SU-DHL-6 (cell line): ENCODE measurements around the gene RUFY3.
"Not testable (repeated sequence)": the region's sequence is repeated elsewhere in the genome, so short reads cannot be mapped to it uniquely, and the experiment has no call there.

Source experiments
- H2AFZ ChIP-seq: fragments of 200-600 bp; sonication (generic); 2 replicates; pipeline ENCODE4 v1.6.1; 2014; ENCODE audit warnings: low read depth, mild to moderate bottlenecking, moderate library complexity, mixed read lengths, antibody characterized with exemption, low read length; ENCODE audit not compliant: severe bottlenecking
- H3F3A ChIP-seq: fragments of 200-600 bp; shearing (Covaris generic); 2 replicates; pipeline ENCODE4 v1.6.0; 2016; ENCODE audit warnings: antibody characterized with exemption, mild to moderate bottlenecking; ENCODE audit not compliant: insufficient read depth
- H3K27ac ChIP-seq: fragments of 200-600 bp; sonication (generic); 2 replicates; pipeline ENCODE4 v1.5.1; 2016; ENCODE audit warnings: low read depth, mild to moderate bottlenecking, low read length, moderate library complexity, mixed read lengths
- H3K27me3 ChIP-seq: fragments of 200-600 bp; sonication (generic), shearing (Covaris generic); 2 replicates; pipeline ENCODE4 v1.6.0; 2014; ENCODE audit warnings: mild to moderate bottlenecking, low read length
- H3K36me3 ChIP-seq: fragments of 200-600 bp; sonication (generic); 2 replicates; pipeline ENCODE4 v1.6.1; 2014; ENCODE audit warnings: mild to moderate bottlenecking, low read length, mixed read lengths
- H3K4me2 ChIP-seq: fragments of 300-600, 200-600 bp; shearing (Covaris generic), sonication (generic); 2 replicates; pipeline ENCODE4 v1.6.0; 2014; ENCODE audit warnings: low read length, low read depth, mild to moderate bottlenecking; ENCODE audit not compliant: poor library complexity, severe bottlenecking
- H3K4me3 ChIP-seq: fragments of 200-600 bp; sonication (generic); 2 replicates; pipeline ENCODE4 v1.5.1; 2014; ENCODE audit warnings: antibody characterized with exemption, low read length, mild to moderate bottlenecking, mixed read lengths; ENCODE audit not compliant: insufficient read depth, poor library complexity, severe bottlenecking
- H3K79me2 ChIP-seq: fragments of 200-600 bp; sonication (generic); 2 replicates; pipeline ENCODE4 v1.6.1; 2014; ENCODE audit warnings: mild to moderate bottlenecking, low read length, moderate library complexity; ENCODE audit not compliant: insufficient read depth
- H3K9ac ChIP-seq: fragments of 200-600 bp; sonication (generic); 2 replicates; pipeline ENCODE4 v1.7.0; 2014; ENCODE audit warnings: mild to moderate bottlenecking, low read length
- H3K9me2 ChIP-seq: fragments of 200-600 bp; sonication (generic); replicated peaks from 2 replicates; pipeline ENCODE4 v1.6.1; 2014; ENCODE audit warnings: low read length; ENCODE audit not compliant: insufficient read depth
- H3K9me3 ChIP-seq: fragments of 200-600 bp; sonication (generic); 2 replicates; pipeline ENCODE4 v1.6.1; 2014; ENCODE audit warnings: low read length, mixed read lengths; ENCODE audit not compliant: insufficient read depth
- H4K20me1 ChIP-seq: fragments of 200-600 bp; sonication (generic); 2 replicates; pipeline ENCODE4 v1.6.1; 2014; ENCODE audit warnings: low read depth, mild to moderate bottlenecking, antibody characterized with exemption, low read length, moderate library complexity, mixed read lengths
- CTCF ChIP-seq: fragments of 200-600 bp; sonication (generic); IDR thresholded peaks from one replicate; pipeline ENCODE4 v1.5.1; 2017; ENCODE audit warnings: antibody characterized with exemption, mild to moderate bottlenecking, low read length, moderate library complexity; ENCODE audit not compliant: insufficient read depth, poor library complexity, severe bottlenecking
- EZH2phosphoT487 ChIP-seq: fragments of 200-600 bp; sonication (generic), shearing (Covaris generic); conservative IDR thresholded peaks from 2 replicates; pipeline ENCODE4 v1.6.1; 2018; ENCODE audit warnings: mild to moderate bottlenecking, antibody characterized with exemption, low read length, moderate library complexity, mixed read lengths

RUFY3 gene

GRCh38 chr4:70728091-70728490, 6.3 kb downstream of the RUFY3 start:
- no peaks in the 10 kb centered on the region for H4K20me1 ChIP-seq
- H3F3A ChIP-seq = peaks cover 5% of the 10 kb centered on the region; the same call in 1 of the 2 replicates
- H3K4me2 ChIP-seq = no peak overlapping the region
- H2AFZ ChIP-seq = no peak overlapping the region
- no peak overlapping the region for H3K9ac ChIP-seq
- no peaks in the 10 kb centered on the region for H3K27me3 ChIP-seq
- no peaks in the 10 kb centered on the region for H3K9me3 ChIP-seq
- no peaks in the 10 kb centered on the region for H3K79me2 ChIP-seq
- no peaks in the 10 kb centered on the region for H3K9me2 ChIP-seq
- no peaks in the 10 kb centered on the region for H3K36me3 ChIP-seq
- no peak overlapping the region for H3K27ac ChIP-seq
- no peak overlapping the region for H3K4me3 ChIP-seq
- TF ChIP-seq CTCF (no peak), EZH2phosphoT487 (no peak)

DNA sequence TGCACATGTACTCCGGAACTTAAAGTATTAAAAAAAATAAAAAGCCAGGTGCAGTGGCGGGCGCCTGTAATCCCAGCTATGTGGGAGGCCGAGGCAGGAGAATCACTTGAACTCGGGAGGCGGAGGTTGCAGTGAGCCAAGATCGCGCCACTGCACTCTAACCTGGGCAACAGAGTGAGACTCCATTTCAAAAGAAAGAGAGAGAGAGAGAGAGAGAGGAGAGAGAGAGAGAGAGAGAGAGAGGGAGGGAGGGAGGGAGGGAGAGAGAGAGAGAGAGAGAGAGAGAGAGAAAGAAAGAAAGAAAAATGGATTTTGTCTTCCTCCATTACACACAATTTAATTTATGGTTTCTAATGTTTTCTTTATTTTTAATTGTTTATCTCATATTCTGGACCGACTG, 11.1 kb downstream of the RUFY3 start:
- H2AFZ ChIP-seq, H3K27me3 ChIP-seq, H4K20me1 ChIP-seq, H3K36me3 ChIP-seq, H3K9me3 ChIP-seq, H3K4me2 ChIP-seq, H3K4me3 ChIP-seq, H3K79me2 ChIP-seq, H3K9ac ChIP-seq, H3K9me2 ChIP-seq, H3K27ac ChIP-seq: not testable (repeated sequence)
- H3F3A ChIP-seq = peaks cover 26% of the 10 kb centered on the region

DNA sequence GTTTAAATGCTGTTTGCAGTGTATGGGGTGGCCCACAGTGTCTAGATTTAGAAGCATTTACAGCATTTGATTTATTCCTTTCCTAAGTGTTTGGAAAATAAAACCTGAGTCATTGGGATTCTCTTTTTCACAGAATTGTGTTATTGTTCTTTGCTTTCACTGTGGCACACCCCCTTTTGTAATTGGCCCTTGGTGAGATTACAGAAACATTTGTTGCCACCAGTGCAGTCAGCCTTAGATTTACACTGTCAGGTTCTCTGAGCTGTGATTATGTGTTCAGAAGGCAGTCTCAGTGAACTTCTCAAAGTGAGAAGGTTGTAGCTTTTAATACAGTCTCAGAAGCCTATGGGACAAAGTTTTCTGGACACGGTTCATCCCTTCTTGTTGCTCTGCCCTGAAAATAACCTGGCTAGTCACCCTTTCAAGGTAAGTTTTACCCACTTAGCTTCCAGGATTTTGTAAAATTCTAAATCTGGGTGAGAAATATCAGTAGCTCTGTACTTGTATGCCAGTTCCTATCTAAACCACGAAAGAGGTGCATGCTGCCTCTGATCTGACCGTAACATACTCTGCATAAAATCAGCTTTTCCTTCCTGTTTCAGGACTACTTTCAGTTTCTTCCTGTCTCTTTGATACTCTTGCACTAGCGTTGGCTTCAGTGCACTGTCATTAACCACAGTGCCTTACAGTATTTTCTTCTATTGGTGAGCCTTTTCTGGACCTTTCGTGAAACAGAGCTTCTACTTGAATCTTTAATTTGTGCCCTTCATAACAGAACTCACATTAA, 12.6 kb downstream of the RUFY3 start:
- Histone ChIP-seq H3K9me2 (no peaks in the 10 kb centered on the region), H3K36me3 (no peaks in the 10 kb centered on the region), H3K4me3 (peak overlapping the region; percentile 58), H4K20me1 (no peaks in the 10 kb centered on the region), H2AFZ (peak overlapping the region; percentile 19), H3K9me3 (no peaks in the 10 kb centered on the region), H3K4me2 (peak overlapping the region; percentile 100), H3K27ac (peak overlapping the region; percentile 91), H3K27me3 (no peaks in the 10 kb centered on the region), H3K79me2 (no peaks in the 10 kb centered on the region), H3F3A (peaks cover 21% of the 10 kb centered on the region), H3K9ac (peak overlapping the region; percentile 50)
- TF ChIP-seq CTCF (no peak), EZH2phosphoT487 (no peak)

- peak overlapping the region; percentile 58 for H3K4me3 ChIP-seq
- H2AFZ ChIP-seq = no peak overlapping the region
- H3K27me3 ChIP-seq = no peaks in the 10 kb centered on the region
- H3K36me3 ChIP-seq = no peaks in the 10 kb centered on the region
- H3K9ac ChIP-seq = peak overlapping the region; percentile 50
- no peaks in the 10 kb centered on the region for H3K9me3 ChIP-seq
- no peaks in the 10 kb centered on the region for H3K9me2 ChIP-seq
- H3K27ac ChIP-seq = peak overlapping the region; percentile 91
- H3K4me2 ChIP-seq = peak overlapping the region; percentile 100
- no peaks in the 10 kb centered on the region for H4K20me1 ChIP-seq
- H3F3A ChIP-seq = peaks cover 21% of the 10 kb centered on the region
- TF ChIP-seq CTCF (no peak), EZH2phosphoT487 (no peak)
- no peaks in the 10 kb centered on the region for H3K79me2 ChIP-seq
Observed at GRCh38 chr4:70734971-70735370, 13.2 kb downstream of the RUFY3 start.
